ENCODE measurements around the gene SORCS3. TPM values are rescaled to one million over a fixed set of nuclear protein-coding genes. Genes with fewer than 3 reads are reported as not detected.

Gene SORCS3
- total RNA-seq, 1 experiment from 2014 or later = 0.94 TPM

- TF ChIP-seq E2F1 (CRISPR knock-in tag; IDR thresholded peaks at IDR 0.05) (no peak), NFYB (CRISPR knock-in tag; conservative IDR thresholded peaks at IDR 0.05; ENCODE audit: low read depth) (no peak), NR1H2 (CRISPR knock-in tag; IDR thresholded peaks at IDR 0.05) (no peak), OVOL2 (CRISPR knock-in tag; IDR thresholded peaks at IDR 0.05; ENCODE audit: borderline replicate concordance) (no peak), ZNF317 (CRISPR knock-in tag; IDR thresholded peaks at IDR 0.05; ENCODE audit: borderline replicate concordance, low read depth) (no peak)
These were observed 231.6 kb downstream of the SORCS3 start (continued) for GRCh38 chr10:104872691-104873090.

- ChIA-PET CTCF (interaction anchor here (1.4 kb wide), 1 partner anchor 234 kb away, joined by 6 read pairs; no protein-coding TSS in a partner anchor), POLR2A (no interaction called here)
- H3K27me3 Mint-ChIP-seq (ENCODE audit: low read depth) = no peaks in the 10 kb centered on the region
- TF ChIP-seq FOXJ3 (CRISPR knock-in tag; IDR thresholded peaks at IDR 0.05; ENCODE audit: borderline replicate concordance) = no peak
- no peak overlapping the region for H3K27ac Mint-ChIP-seq
- peaks cover 19% of the 10 kb centered on the region for H3K4me1 Mint-ChIP-seq
- H3K4me3 Mint-ChIP-seq = no peak overlapping the region
- no peaks in the 10 kb centered on the region for H3K36me3 Mint-ChIP-seq
- DNase-seq (ENCODE audit: low spot score) = no peak
- ATAC-seq = no peak
- 0 out of 2 replicates have a peak, but pooled peaks cover 4% of the 10 kb centered on the region for H3K9me3 Mint-ChIP-seq
These were observed 232.1 kb downstream of the SORCS3 start for GRCh38 chr10:104873161-104873560.

- POLR2A ChIA-PET = no interaction called here
These were observed 234.5 kb downstream of the SORCS3 start for GRCh38 chr10:104875561-104875960.

GRCh38 chr10:104880624-104881398 is 239.7 kb downstream of the SORCS3 start:
- POLR2A ChIA-PET = no interaction called here
- Mint-ChIP-seq H3K9me3 (no peaks in the 10 kb centered on the region), H3K27ac (no peak overlapping the region), H3K36me3 (no peaks in the 10 kb centered on the region), H3K4me1 (peaks cover 3% of the 10 kb centered on the region; the same call in 1 of the 2 replicates), H3K27me3 (ENCODE audit: low read depth) (no peaks in the 10 kb centered on the region), H3K4me3 (no peak overlapping the region)
- ATAC-seq (no peak), DNase-seq (ENCODE audit: low spot score) (no peak)
- CTCF ChIA-PET = no interaction called here
- TF ChIP-seq HMGXB4 (CRISPR knock-in tag; IDR thresholded peaks at IDR 0.05) (no peak), GTF2I (CRISPR knock-in tag; conservative IDR thresholded peaks at IDR 0.05) (no peak), ZBTB43 (CRISPR knock-in tag; IDR thresholded peaks at IDR 0.05) (no peak), FOXP4 (CRISPR knock-in tag; IDR thresholded peaks at IDR 0.05) (no peak), FOXP1 (CRISPR knock-in tag; IDR thresholded peaks at IDR 0.05; ENCODE audit: borderline replicate concordance) (no peak), E2F1 (CRISPR knock-in tag; IDR thresholded peaks at IDR 0.05) (no peak), CTCF (IDR thresholded peaks at IDR 0.05) (no peak), SP1 (CRISPR knock-in tag; conservative IDR thresholded peaks at IDR 0.05) (no peak), GRHL2 (CRISPR knock-in tag; IDR thresholded peaks at IDR 0.05; ENCODE audit: insufficient replicate concordance, severe bottlenecking) (no peak)

More at GRCh38 chr10:104875561-104875960, 234.5 kb downstream of the SORCS3 start:
- H3K9me3 Mint-ChIP-seq = 0 out of 2 replicates have a peak, but pooled peaks cover 4% of the 10 kb centered on the region
- H3K27ac Mint-ChIP-seq = no peak overlapping the region
- no peak for TF ChIP-seq CBFB (CRISPR knock-in tag; IDR thresholded peaks at IDR 0.05; ENCODE audit: low read depth)
- no peak for TF ChIP-seq ZNF219 (CRISPR knock-in tag; IDR thresholded peaks at IDR 0.05; ENCODE audit: borderline replicate concordance)
- no peak for TF ChIP-seq PREB (CRISPR knock-in tag; IDR thresholded peaks at IDR 0.05; ENCODE audit: borderline replicate concordance)
- TF ChIP-seq GRHL2 (CRISPR knock-in tag; IDR thresholded peaks at IDR 0.05; ENCODE audit: insufficient replicate concordance, severe bottlenecking) = no peak
- no peak for TF ChIP-seq ZNF671 (CRISPR knock-in tag; IDR thresholded peaks at IDR 0.05)
- H3K27me3 Mint-ChIP-seq (ENCODE audit: low read depth) = no peaks in the 10 kb centered on the region
- peaks cover 16% of the 10 kb centered on the region for H3K4me1 Mint-ChIP-seq
- H3K36me3 Mint-ChIP-seq = no peaks in the 10 kb centered on the region
- ATAC-seq = no peak
- CTCF ChIA-PET = no interaction called here
- DNase-seq (ENCODE audit: low spot score) = no peak
- H3K4me3 Mint-ChIP-seq = no peak overlapping the region

Data from WTC11 (cell line).